Upper lobe of right lung (tissue), 1 donor: ENCODE data around the gene FAM181B. TPM values are rescaled to one million over a fixed set of nuclear protein-coding genes. Genes with fewer than 3 reads are reported as not detected.

Source experiments
- ATAC-seq: fragments of 200-7000 bp; cut with Tn5 transposase; one replicate; pipeline ENCODE4 v1.9.1; 2020; ENCODE audit warnings: mild to moderate bottlenecking, moderate library complexity
- DNase-seq: peaks from one replicate; pipeline ENCODE4 v3.0.0-alpha.2; 2020
- H3K27ac ChIP-seq: fragments of 200-600 bp; one replicate; pipeline ENCODE4 v1.8.0; 2022
- H3K27me3 ChIP-seq: fragments of 200-600 bp; one replicate; pipeline ENCODE4 v1.8.0; 2022; ENCODE audit warnings: mild to moderate bottlenecking
- H3K36me3 ChIP-seq: fragments of 200-600 bp; one replicate; pipeline ENCODE4 v1.8.0; 2022
- H3K4me1 ChIP-seq: fragments of 200-600 bp; one replicate; pipeline ENCODE4 v1.8.0; 2022
- H3K4me3 ChIP-seq: fragments of 200-600 bp; one replicate; pipeline ENCODE4 v1.8.0; 2022; ENCODE audit warnings: mild to moderate bottlenecking
- H3K9me3 ChIP-seq: fragments of 200-600 bp; one replicate; pipeline ENCODE4 v1.8.0; 2022
- CTCF ChIP-seq: fragments of 200-600 bp; IDR thresholded peaks from one replicate; pipeline ENCODE4 v1.8.0; 2022; ENCODE audit warnings: antibody characterized with exemption
- intact Hi-C: fragments of 100-400 bp; cut with DNase I; formaldehyde crosslinking; loops from one replicate; pipeline ENCODE4 v1.11.0; 2022
- total RNA-seq: library from RNA; stranded (reverse); fragmentation: NEBNext Ultra II Directional; extraction: Animal tissue kit (Norgen Biotek cat#: 25700); gene quantifications from one replicate; pipeline ENCODE4 v1.2.1, GENCODE V29; 2021
- donor health status: DM: no; HTN: yes; CAD: no; lungs with severe emphysema.

FAM181B gene
- total RNA-seq, 1 donor from 2014 or later = 0.12 TPM

DNA sequence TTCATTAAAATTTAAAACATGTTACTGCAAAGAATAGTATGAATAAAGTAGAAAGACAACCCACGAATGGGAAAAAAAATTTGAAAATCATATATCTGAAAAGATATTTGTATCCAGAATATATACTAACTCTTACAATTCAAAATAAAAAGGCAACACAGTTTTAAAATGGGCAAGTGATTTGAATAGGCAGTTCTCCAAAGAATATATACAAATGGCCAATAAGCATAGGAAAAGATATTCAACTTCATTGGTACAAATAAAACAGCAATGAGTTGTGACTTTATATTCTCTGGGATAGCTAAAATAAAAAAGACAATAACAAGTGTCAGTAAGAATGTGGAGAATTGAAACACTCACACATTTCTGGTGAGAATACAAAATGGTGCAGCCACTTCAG is 41.6 kb upstream of the FAM181B start:
- Histone ChIP-seq H3K27ac (no peak overlapping the region), H3K9me3 (no peaks in the 10 kb centered on the region), H3K36me3 (no peaks in the 10 kb centered on the region), H3K27me3 (no peaks in the 10 kb centered on the region), H3K4me1 (no peaks in the 10 kb centered on the region), H3K4me3 (no peak overlapping the region)
- TF ChIP-seq CTCF = no peak
- DNase-seq (no peak), ATAC-seq (no peak)
- intact Hi-C loops = no loop called here

- intact Hi-C loops = no loop called here
- DNase-seq (no peak), ATAC-seq (no peak)
- no peak overlapping the region for H3K4me3 ChIP-seq
- TF ChIP-seq CTCF = no peak
- peaks cover 2% of the 10 kb centered on the region for H3K27me3 ChIP-seq
- no peaks in the 10 kb centered on the region for H3K36me3 ChIP-seq
- H3K27ac ChIP-seq = no peak overlapping the region
- H3K9me3 ChIP-seq = no peaks in the 10 kb centered on the region
- H3K4me1 ChIP-seq = no peaks in the 10 kb centered on the region
Measured at GRCh38 chr11:82771781-82772180, 38.1 kb upstream of the FAM181B start.

- Histone ChIP-seq H3K27me3 (peaks cover 5% of the 10 kb centered on the region), H3K4me1 (no peaks in the 10 kb centered on the region), H3K4me3 (no peak overlapping the region), H3K9me3 (no peaks in the 10 kb centered on the region), H3K36me3 (no peaks in the 10 kb centered on the region), H3K27ac (no peak overlapping the region)
- DNase-seq = no peak
- no peak for ATAC-seq
- no peak for TF ChIP-seq CTCF
- intact Hi-C loops = no loop called here
Measured at GRCh38 chr11:82767123-82767522, 33.5 kb upstream of the FAM181B start.

DNA sequence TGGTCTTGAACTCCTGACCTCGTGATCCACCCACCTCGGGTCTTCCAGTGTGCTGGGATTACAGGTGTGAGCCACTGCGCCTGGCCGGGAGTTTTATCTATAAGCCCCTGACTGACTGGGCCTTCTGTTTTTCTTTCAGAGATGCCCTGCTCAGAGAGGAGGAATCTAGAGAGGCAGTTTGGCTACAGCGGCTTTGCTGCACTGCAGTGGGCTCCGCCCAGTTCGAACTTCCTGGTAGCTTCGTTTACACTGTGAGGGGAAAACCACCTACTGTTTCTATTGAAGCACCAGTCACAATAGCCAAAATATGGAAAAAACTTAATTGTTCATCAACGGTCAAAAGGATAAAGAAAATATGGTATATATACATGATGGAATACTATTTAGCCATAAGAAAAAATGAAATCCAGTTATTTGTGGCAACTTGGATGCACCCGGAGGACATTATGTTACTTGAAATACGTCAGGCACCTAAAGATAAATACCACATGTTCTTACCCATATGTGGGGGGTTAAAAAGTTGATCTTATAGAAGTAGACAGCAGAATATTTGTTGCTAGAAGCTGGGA is 31.9 kb upstream of the FAM181B start:
- Histone ChIP-seq H3K36me3 (no peaks in the 10 kb centered on the region), H3K27me3 (peaks cover 5% of the 10 kb centered on the region), H3K9me3 (no peaks in the 10 kb centered on the region), H3K4me1 (no peaks in the 10 kb centered on the region), H3K27ac (no peak overlapping the region), H3K4me3 (no peak overlapping the region)
- ATAC-seq = no peak
- DNase-seq = no peak
- intact Hi-C loops = no loop called here
- TF ChIP-seq CTCF = no peak

DNA sequence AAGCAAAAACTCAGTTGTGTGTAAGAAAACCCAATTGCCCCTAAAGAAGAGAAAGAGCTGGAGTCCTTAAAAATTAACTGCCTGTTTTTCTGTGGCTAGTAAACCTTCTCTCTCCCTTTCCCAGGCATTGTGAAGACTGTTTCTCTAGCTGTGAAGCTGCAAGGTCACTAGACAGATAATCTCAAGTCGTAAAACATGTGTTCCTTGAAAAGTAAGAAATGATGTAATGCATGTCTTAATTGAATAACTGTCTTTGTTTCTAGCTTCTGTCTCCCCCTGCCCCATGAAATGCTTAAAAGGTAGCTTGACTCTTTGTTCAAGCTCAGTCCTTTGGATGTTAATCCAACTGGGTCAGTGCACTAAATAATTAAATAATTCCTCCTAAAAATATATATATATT is 29.5 kb upstream of the FAM181B start:
- Histone ChIP-seq H3K27me3 (peaks cover 5% of the 10 kb centered on the region), H3K36me3 (no peaks in the 10 kb centered on the region), H3K4me1 (no peaks in the 10 kb centered on the region), H3K9me3 (no peaks in the 10 kb centered on the region), H3K27ac (no peak overlapping the region), H3K4me3 (no peak overlapping the region)
- intact Hi-C loops = no loop called here
- no peak for DNase-seq
- no peak for TF ChIP-seq CTCF
- no peak for ATAC-seq

DNA sequence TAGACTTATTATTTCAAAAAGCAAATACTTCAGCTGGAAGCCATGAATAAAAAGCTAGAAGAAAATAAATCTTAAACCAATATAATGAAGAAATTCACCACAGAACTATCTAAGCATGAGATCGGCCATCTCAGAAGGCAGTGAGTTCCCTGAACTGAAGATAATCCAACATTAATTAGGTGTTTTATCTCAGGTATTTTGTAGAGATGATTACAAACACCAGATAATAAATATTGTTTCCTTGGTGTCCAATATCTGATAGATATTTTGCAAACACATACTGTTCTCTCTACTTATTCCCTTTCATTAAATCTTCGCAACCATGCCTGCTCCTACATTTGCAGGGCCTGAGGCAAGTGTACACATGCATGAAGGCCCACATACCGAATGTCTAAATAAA is 26.0 kb upstream of the FAM181B start:
- Histone ChIP-seq H3K27me3 (no peaks in the 10 kb centered on the region), H3K4me1 (no peaks in the 10 kb centered on the region), H3K9me3 (no peaks in the 10 kb centered on the region), H3K4me3 (no peak overlapping the region), H3K36me3 (no peaks in the 10 kb centered on the region), H3K27ac (no peak overlapping the region)
- ATAC-seq = no peak
- intact Hi-C loops = no loop called here
- DNase-seq = no peak
- TF ChIP-seq CTCF = no peak
